ENCODE data around the gene ATF6.

ATF6 gene

DNA sequence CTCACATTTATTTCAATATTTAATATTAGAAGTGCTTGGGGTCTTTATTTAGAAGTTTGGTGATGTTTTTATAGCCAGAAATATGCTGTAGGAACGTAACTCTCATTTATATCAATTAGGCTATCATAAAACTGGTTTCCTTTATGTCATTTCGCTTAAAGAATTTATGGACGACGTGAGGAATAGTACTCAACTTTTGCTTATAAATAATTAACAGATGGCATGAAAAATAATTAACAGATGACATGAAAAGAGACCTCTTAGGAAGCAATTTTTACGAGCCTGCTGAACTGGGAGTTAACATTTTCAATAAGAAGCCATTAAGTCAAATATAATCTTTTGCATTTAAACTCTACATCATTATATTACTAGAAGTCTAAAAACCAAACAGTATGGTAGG is 134.0 kb downstream of the ATF6 start:
- TF ChIP-seq CTCF (IDR thresholded peaks at IDR 0.05; ENCODE audit: low read depth, low read length) (no peak), POLR2A (IDR thresholded peaks at IDR 0.05; ENCODE audit: extremely low read depth, insufficient read length) (no peak), MYC (IDR thresholded peaks at IDR 0.05; ENCODE audit: low read depth, low read length) (no peak)
- TF ChIP-seq, protein P1, sequence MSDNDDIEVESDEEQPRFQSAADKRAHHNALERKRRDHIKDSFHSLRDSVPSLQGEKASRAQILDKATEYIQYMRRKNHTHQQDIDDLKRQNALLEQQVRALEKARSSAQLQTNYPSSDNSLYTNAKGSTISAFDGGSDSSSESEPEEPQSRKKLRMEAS (IDR thresholded peaks at IDR 0.05; ENCODE audit: low read depth, low read length): no peak
- H3K4me3 ChIP-seq (ENCODE audit: low read depth, low read length): no peak overlapping the region
- no peak for DNase-seq (ENCODE audit: low read depth)

- DNase-seq (ENCODE audit: low read depth): no peak
- TF ChIP-seq MYC (IDR thresholded peaks at IDR 0.05; ENCODE audit: low read depth, low read length) (no peak), CTCF (IDR thresholded peaks at IDR 0.05; ENCODE audit: low read depth, low read length) (no peak)
- no peak overlapping the region for H3K4me3 ChIP-seq (ENCODE audit: low read depth, low read length)
Observed at GRCh38 chr1:161902182-161902581, 136.1 kb downstream of the ATF6 start.

GRCh38 chr1:161905269-161905884 is 139.3 kb downstream of the ATF6 start:
- no peak for TF ChIP-seq POLR2A (IDR thresholded peaks at IDR 0.05; ENCODE audit: extremely low read depth, insufficient read length)
- no peak for TF ChIP-seq MYC (IDR thresholded peaks at IDR 0.05; ENCODE audit: low read depth, low read length)
- peak; percentile 32 for TF ChIP-seq CTCF (IDR thresholded peaks at IDR 0.05; ENCODE audit: low read depth, low read length)
- TF ChIP-seq, protein P1 (IDR thresholded peaks at IDR 0.05; ENCODE audit: low read depth, low read length): no peak
- peak; percentile 34 for DNase-seq (ENCODE audit: low read depth)
- no peak overlapping the region for H3K4me3 ChIP-seq (ENCODE audit: low read depth, low read length)

DNA sequence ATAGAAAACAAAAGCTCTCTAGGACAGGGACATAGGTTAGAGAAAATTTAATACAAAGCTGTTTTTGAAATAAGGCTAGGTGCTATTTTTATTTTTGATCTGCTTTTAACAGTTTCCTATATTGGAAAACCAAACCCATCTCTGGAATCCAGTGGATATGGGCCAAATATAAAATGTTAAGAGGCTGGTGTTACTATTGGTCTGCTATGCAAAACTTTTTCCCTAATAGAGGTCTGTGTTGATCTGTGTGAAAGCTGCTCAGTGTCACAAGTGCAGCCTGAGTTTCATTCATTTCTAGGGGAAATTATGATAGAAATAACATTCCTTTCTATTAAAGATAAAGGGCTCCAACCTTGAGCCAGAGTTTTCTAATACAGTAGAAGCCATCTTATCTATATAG is 141.1 kb downstream of the ATF6 start:
- DNase-seq (ENCODE audit: low read depth): no peak
- TF ChIP-seq MYC (IDR thresholded peaks at IDR 0.05; ENCODE audit: low read depth, low read length) (no peak), POLR2A (IDR thresholded peaks at IDR 0.05; ENCODE audit: extremely low read depth, insufficient read length) (no peak), CTCF (IDR thresholded peaks at IDR 0.05; ENCODE audit: low read depth, low read length) (no peak)
- TF ChIP-seq, protein P1 (IDR thresholded peaks at IDR 0.05; ENCODE audit: low read depth, low read length): no peak
- no peak overlapping the region for H3K4me3 ChIP-seq (ENCODE audit: low read depth, low read length)

DNA sequence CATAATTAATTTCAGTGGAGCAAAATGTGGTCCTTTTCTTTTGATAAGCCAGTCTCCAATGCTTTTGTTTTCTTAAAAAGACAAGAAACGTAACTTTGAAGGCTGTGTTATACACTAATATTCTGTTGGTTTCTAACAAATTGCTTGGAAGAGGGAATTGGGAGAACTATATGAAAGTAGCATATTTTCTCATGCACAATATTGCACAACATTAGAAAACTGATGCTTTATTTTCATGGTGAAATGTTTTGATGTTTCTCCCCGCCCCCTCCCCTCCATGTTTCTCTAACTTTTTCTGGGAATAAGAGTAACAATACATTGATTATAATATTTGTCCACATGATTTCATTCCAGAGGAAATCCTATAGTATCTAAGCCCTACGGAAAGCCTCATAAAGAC is 142.1 kb downstream of the ATF6 start:
- no peak overlapping the region for H3K4me3 ChIP-seq (ENCODE audit: low read depth, low read length)
- TF ChIP-seq, protein P1 (IDR thresholded peaks at IDR 0.05; ENCODE audit: low read depth, low read length): no peak
- TF ChIP-seq MYC (IDR thresholded peaks at IDR 0.05; ENCODE audit: low read depth, low read length) (no peak), POLR2A (IDR thresholded peaks at IDR 0.05; ENCODE audit: extremely low read depth, insufficient read length) (no peak), CTCF (IDR thresholded peaks at IDR 0.05; ENCODE audit: low read depth, low read length) (no peak)
- no peak for DNase-seq (ENCODE audit: low read depth)

DNA sequence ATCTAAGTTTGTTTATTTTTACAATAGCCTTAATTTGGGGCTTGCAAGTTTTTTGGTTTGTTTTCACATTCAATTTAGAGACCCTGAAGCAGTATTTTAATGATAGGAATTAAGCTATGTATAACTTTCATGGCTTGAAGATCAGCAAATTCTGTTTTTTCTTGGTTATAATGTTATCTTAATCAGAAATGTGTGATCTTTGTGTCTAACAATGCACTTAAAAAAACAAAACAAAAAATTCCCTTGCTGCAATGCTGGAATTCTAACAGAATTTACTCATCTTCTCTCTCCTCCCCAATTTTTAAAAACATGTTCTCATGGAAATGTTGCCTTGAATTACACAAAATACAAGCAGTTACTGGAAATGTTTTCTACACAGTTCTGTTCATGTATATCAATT is 144.5 kb downstream of the ATF6 start:
- DNase-seq (ENCODE audit: low read depth): no peak
- no peak overlapping the region for H3K4me3 ChIP-seq (ENCODE audit: low read depth, low read length)
- TF ChIP-seq MYC (IDR thresholded peaks at IDR 0.05; ENCODE audit: low read depth, low read length) (no peak), CTCF (IDR thresholded peaks at IDR 0.05; ENCODE audit: low read depth, low read length) (no peak), POLR2A (IDR thresholded peaks at IDR 0.05; ENCODE audit: extremely low read depth, insufficient read length) (no peak)
- TF ChIP-seq, protein P1 (IDR thresholded peaks at IDR 0.05; ENCODE audit: low read depth, low read length): no peak

Data from NB4 (cell line).